PC-9 (cell line): ENCODE data around the gene RNF141. TPM values are rescaled to one million over a fixed set of nuclear protein-coding genes. Genes with fewer than 3 reads are reported as not detected.

Experiments
- BruUV-seq: library from RNA; stranded (reverse); fragments of 400-500 nt; replicated peaks from 2 replicates; lab custom pipeline; 2021; lab: Mats Ljungman, UMichigan
- CTCF ChIA-PET: fragments of 300-600 bp; sonication (Branson Sonifier 250); formaldehyde crosslinking; loops from one replicate; lab custom pipeline; 2022; ENCODE audit warnings: antibody characterized with exemption; lab: Charles Lee
- POLR2A ChIA-PET: fragments of 300-600 bp; sonication (Branson Sonifier 250); formaldehyde crosslinking; loops from one replicate; lab custom pipeline; 2022; ENCODE audit warnings: antibody characterized with exemption; ENCODE audit not compliant: unreplicated experiment; lab: Charles Lee
- DNase-seq, 2 experiments: peaks; one replicate each; pipeline versions ENCODE4 v3.0.0 to v3.0.0-alpha.2; 2015 to 2022; ENCODE audit warnings: mixed read lengths in 1 of 2
- H2AFZ ChIP-seq: fragments of 200-600 bp; sonication (generic); 2 replicates; pipeline ENCODE4 v1.8.1; 2017; ENCODE audit warnings: antibody characterized with exemption
- H3F3A ChIP-seq: fragments of 200-600 bp; sonication (generic); 2 replicates; pipeline ENCODE4 v1.8.1; 2017; ENCODE audit warnings: antibody characterized with exemption, mild to moderate bottlenecking, low read depth; ENCODE audit not compliant: insufficient read depth
- H3K27ac ChIP-seq: fragments of 200-600 bp; sonication (generic); 2 replicates; pipeline ENCODE4 v1.6.1; 2016; ENCODE audit warnings: mixed run types
- H3K27me3 ChIP-seq: fragments of 200-600 bp; sonication (generic); 2 replicates; pipeline ENCODE4 v1.6.1; 2016; ENCODE audit warnings: low read depth, mixed run types; ENCODE audit not compliant: insufficient read depth
- H3K36me3 ChIP-seq: fragments of 200-600 bp; sonication (generic); 2 replicates; pipeline ENCODE4 v1.6.1; 2016; ENCODE audit warnings: low read depth, mixed run types
- H3K4me1 ChIP-seq: fragments of 200-600 bp; sonication (generic); replicated peaks from 2 replicates; pipeline ENCODE4 v1.6.1; 2016; ENCODE audit warnings: mixed run types; ENCODE audit not compliant: insufficient read depth
- H3K4me2 ChIP-seq: fragments of 200-600 bp; sonication (generic); 2 replicates; pipeline ENCODE4 v1.6.1; 2017; ENCODE audit warnings: mixed run types
- H3K4me3 ChIP-seq: fragments of 200-600 bp; sonication (generic); 2 replicates; pipeline ENCODE4 v1.6.1; 2016; ENCODE audit warnings: mixed run types
- H3K79me2 ChIP-seq: fragments of 200-600 bp; sonication (generic); 2 replicates; pipeline ENCODE4 v1.6.1; 2017; ENCODE audit warnings: low read depth, mixed run types
- H3K9me2 ChIP-seq: fragments of 200-600 bp; sonication (generic); 2 replicates; pipeline ENCODE4 v1.8.1; 2017; ENCODE audit warnings: mild to moderate bottlenecking; ENCODE audit not compliant: insufficient read depth
- H3K9me3 ChIP-seq: fragments of 200-600 bp; sonication (generic); 2 replicates; pipeline ENCODE4 v1.8.1; 2016; ENCODE audit warnings: low read depth; ENCODE audit not compliant: insufficient read depth
- H4K20me1 ChIP-seq: fragments of 200-600 bp; sonication (generic); 2 replicates; pipeline ENCODE4 v1.8.1; 2017; ENCODE audit not compliant: insufficient read depth
- EZH2 ChIP-seq: fragments of 200-600 bp; sonication (generic); IDR thresholded peaks from 2 replicates; pipeline ENCODE4 v1.8.0; 2017; ENCODE audit warnings: antibody characterized with exemption, low read depth
- intact Hi-C: fragments of 100-400 bp; cut with micrococcal nuclease; formaldehyde crosslinking; loops from one replicate; pipeline ENCODE4 v1.10.0; 2022; ENCODE audit not compliant: unreplicated experiment
- total RNA-seq: library from RNA; stranded (reverse); gene quantifications from 2 replicates; pipeline ENCODE4 v1.2.3, GENCODE V29; 2021
- TF ChIP-seq, protein P1 (sequence below): fragments of 200-600 bp; sonication (generic); conservative IDR thresholded peaks from 2 replicates; pipeline ENCODE4 v1.6.1; 2017; ENCODE audit warnings: mixed run types, antibody characterized with exemption, mild to moderate bottlenecking, moderate library complexity

Gene RNF141
- total RNA-seq, 1 experiment from 2014 or later, result 36.8 TPM

DNA sequence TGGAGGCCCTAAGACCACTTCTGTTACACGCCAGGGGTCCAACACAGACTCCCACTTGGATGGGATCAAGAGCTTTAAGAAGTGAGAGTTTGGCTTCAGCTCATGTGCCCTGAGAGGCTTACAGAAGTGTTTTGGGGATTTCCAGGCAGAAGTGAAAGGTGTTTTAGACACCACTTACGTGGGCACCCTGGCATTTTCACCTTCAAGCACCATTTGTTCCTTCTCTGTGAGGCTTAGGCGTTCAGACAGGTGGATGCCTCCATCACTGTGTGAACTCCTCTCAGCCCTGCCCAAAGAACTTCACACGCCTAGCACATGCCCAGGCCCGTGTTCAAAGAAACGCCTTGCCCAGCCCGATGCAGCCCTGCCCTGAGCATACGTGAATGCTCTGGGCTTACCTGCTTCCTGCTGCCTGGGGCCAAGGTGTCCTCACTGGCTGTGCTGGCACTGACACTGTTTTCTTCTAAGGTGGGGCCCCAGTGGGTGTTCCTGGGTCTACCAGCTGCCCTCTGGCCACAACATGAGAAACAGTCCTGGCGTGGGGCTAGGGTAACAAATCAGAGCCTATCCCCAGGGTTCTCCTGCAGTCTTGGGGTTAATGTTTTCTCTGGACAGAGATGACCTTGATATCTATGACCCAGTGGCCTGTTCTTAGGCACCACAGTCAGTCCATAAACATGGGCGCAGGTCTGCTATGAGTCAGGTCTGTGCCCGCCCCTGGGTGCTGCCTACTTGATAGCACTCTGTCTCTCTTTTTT lies 51.9 kb downstream of the RNF141 start:
- Histone ChIP-seq H3F3A (peaks cover 40% of the 10 kb centered on the region; the same call in 1 of the 2 replicates), H3K27me3 (no peaks in the 10 kb centered on the region), H3K4me1 (peaks cover 54% of the 10 kb centered on the region), H3K27ac (peak overlapping the region; percentile 74), H2AFZ (no peak overlapping the region), H3K9me2 (no peaks in the 10 kb centered on the region), H3K9me3 (no peaks in the 10 kb centered on the region), H4K20me1 (no peaks in the 10 kb centered on the region), H3K4me3 (no peak overlapping the region), H3K79me2 (0 out of 2 replicates have a peak, but pooled peaks cover 7% of the 10 kb centered on the region), H3K36me3 (no peaks in the 10 kb centered on the region), H3K4me2 (0 out of 2 replicates have a peak overlapping the region, but pooled peaks have one; percentile 54)
- POLR2A ChIA-PET, result interaction anchor here (0.5 kb wide), 1 partner anchor 76 kb away, joined by 6 read pairs; no protein-coding TSS in a partner anchor
- CTCF ChIA-PET, result interaction anchor here (0.6 to 1.4 kb wide), 2 partner anchors 34 to 198 kb away, joined by 3 to 4 read pairs; partner anchors contain the start of gene AMPD3
- BruUV-seq, result no TSS peak
- intact Hi-C loops, result loop anchor here (1.0 to 5.0 kb wide), 3 partner anchors 34 to 246 kb away; partner anchors contain the start of gene AMPD3
- TF ChIP-seq, protein P1, sequence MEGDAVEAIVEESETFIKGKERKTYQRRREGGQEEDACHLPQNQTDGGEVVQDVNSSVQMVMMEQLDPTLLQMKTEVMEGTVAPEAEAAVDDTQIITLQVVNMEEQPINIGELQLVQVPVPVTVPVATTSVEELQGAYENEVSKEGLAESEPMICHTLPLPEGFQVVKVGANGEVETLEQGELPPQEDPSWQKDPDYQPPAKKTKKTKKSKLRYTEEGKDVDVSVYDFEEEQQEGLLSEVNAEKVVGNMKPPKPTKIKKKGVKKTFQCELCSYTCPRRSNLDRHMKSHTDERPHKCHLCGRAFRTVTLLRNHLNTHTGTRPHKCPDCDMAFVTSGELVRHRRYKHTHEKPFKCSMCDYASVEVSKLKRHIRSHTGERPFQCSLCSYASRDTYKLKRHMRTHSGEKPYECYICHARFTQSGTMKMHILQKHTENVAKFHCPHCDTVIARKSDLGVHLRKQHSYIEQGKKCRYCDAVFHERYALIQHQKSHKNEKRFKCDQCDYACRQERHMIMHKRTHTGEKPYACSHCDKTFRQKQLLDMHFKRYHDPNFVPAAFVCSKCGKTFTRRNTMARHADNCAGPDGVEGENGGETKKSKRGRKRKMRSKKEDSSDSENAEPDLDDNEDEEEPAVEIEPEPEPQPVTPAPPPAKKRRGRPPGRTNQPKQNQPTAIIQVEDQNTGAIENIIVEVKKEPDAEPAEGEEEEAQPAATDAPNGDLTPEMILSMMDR, result no peak
- no peak for TF ChIP-seq EZH2
- DNase-seq, result peak; percentile 40 to 68

DNA sequence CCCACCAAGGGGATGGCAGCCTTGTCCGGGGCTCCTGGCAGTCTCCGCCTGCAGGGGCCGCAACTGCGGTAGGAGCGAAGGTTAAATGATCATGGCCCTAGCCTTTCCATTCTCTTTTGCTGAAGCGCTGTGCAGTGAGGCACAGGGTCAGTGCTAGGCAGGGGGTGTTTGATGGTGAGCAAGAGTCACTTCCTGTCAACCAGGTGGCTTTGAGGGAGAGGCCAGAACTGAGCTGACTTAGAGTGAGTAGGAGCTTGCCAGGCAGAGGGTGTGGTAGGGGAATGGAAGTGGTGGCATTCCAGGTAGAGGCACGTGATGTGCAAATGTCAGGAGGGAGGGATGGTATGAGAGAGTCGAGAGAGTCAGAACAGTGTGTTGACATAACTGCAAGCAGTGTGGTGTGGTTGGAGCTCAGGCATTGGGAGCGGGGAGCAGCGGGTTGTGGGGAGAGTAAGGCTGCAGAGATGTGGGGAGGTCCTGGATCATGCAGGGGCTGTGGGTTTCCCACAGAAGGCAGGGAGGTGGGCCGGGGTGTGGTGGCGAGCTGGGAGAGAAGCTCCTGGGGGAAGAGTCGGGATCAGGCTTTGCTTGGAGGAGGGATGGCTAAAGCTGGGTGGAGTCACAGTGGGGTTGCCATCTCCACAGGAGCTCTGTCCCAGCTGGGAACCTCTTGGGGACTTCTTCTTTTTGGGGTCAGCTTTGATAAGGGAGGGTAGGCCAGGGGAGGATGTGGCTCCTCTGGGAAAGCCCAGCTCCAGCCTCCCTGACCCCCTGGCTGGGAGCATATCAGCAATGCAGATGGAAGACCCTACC lies 52.7 kb downstream of the RNF141 start:
- intact Hi-C loops, result loop anchor here (1.0 to 5.0 kb wide), 3 partner anchors 33 to 246 kb away; partner anchors contain the start of gene AMPD3
- peak; percentile 68 to 78 for DNase-seq
- Histone ChIP-seq H4K20me1 (no peaks in the 10 kb centered on the region), H3K4me3 (no peak overlapping the region), H3K36me3 (no peaks in the 10 kb centered on the region), H2AFZ (no peak overlapping the region), H3K4me1 (peaks cover 54% of the 10 kb centered on the region), H3K79me2 (0 out of 2 replicates have a peak, but pooled peaks cover 7% of the 10 kb centered on the region), H3K27me3 (no peaks in the 10 kb centered on the region), H3K4me2 (no peak overlapping the region), H3K27ac (peak overlapping the region; percentile 74; the same call in 1 of the 2 replicates), H3K9me3 (no peaks in the 10 kb centered on the region), H3F3A (peaks cover 40% of the 10 kb centered on the region; the same call in 1 of the 2 replicates), H3K9me2 (no peaks in the 10 kb centered on the region)
- ChIA-PET CTCF (interaction anchor here (0.6 to 1.4 kb wide), 3 partner anchors 33 to 213 kb away, joined by 3 to 4 read pairs (median 4); partner anchors contain the start of gene AMPD3), POLR2A (interaction anchor here (0.5 to 0.8 kb wide), 5 partner anchors 33 to 1029 kb away, joined by 4 to 6 read pairs (median 4); partner anchors contain the start of gene AMPD3)
- TF ChIP-seq EZH2, result no peak
- TF ChIP-seq, protein P1, result no peak
- BruUV-seq, result no TSS peak
